Keratinocyte (primary cell): Measurements from ENCODE around the gene ARRDC4. TPM values are rescaled to one million over a fixed set of nuclear protein-coding genes. Genes with fewer than 3 reads are reported as not detected.

Experiments used
- DNase-seq: peaks from one replicate; pipeline ENCODE4 v3.0.0-alpha.2; 2011; ENCODE audit warnings: low read depth, missing footprints, low spot score
- FAIRE-seq: peaks from 2 replicates; lab custom pipeline; 2011; peaks lifted over from hg19 to GRCh38; lab: Jason Lieb, UNC
- H2AFZ ChIP-seq: 2 replicates; pipeline ENCODE4 v1.6.0; 2012; ENCODE audit warnings: low read length, control low read depth, inconsistent platforms; ENCODE audit not compliant: control insufficient read depth
- H3K27ac ChIP-seq: 2 replicates; pipeline ENCODE4 v1.5.1; 2011; ENCODE audit warnings: low read length; ENCODE audit not compliant: control insufficient read depth, insufficient read depth
- H3K27me3 ChIP-seq: 3 replicates; pipeline ENCODE4 v1.6.0; 2011; ENCODE audit warnings: low read length; ENCODE audit not compliant: control insufficient read depth, insufficient read depth; ENCODE audit errors: extremely low read depth
- H3K36me3 ChIP-seq, 2 experiments: 2 replicates in 1 of 2; 3 replicates in 1 of 2; pipeline ENCODE4 v1.5.1; 2011; ENCODE audit warnings: low read length in 2 of 2, mild to moderate bottlenecking in 1 of 2; ENCODE audit not compliant: control insufficient read depth in 2 of 2, insufficient read depth in 2 of 2; ENCODE audit errors: extremely low read depth in 1 of 2
- H3K4me1 ChIP-seq: 3 replicates; pipeline ENCODE4 v1.5.1; 2011; ENCODE audit warnings: low read length; ENCODE audit not compliant: control insufficient read depth, insufficient read depth; ENCODE audit errors: extremely low read depth
- H3K4me2 ChIP-seq: 3 replicates; pipeline ENCODE4 v1.6.0; 2011; ENCODE audit warnings: low read depth, low read length; ENCODE audit not compliant: control insufficient read depth, insufficient read depth; ENCODE audit errors: extremely low read depth
- H3K4me3 ChIP-seq, 3 experiments: fragments of 200-600 bp in 1 of 3; sonication (generic) in 1 of 3; 2 replicates in 2 of 3; 3 replicates in 1 of 3; pipeline ENCODE4 v1.5.1; 2011 to 2016; ENCODE audit warnings: low read length in 3 of 3, mild to moderate bottlenecking in 3 of 3, control low read depth in 2 of 3, inconsistent platforms in 1 of 3, low read depth in 1 of 3, mixed read lengths in 1 of 3, mixed run types in 1 of 3, moderate library complexity in 1 of 3; ENCODE audit not compliant: control insufficient read depth in 2 of 3, insufficient read depth in 2 of 3; ENCODE audit errors: extremely low read depth in 1 of 3
- H3K79me2 ChIP-seq: 2 replicates; pipeline ENCODE4 v1.6.0; 2012; ENCODE audit warnings: low read length; ENCODE audit not compliant: control insufficient read depth, insufficient read depth
- H3K9ac ChIP-seq: 3 replicates; pipeline ENCODE4 v1.6.0; 2011; ENCODE audit warnings: low read length; ENCODE audit not compliant: control insufficient read depth, insufficient read depth; ENCODE audit errors: extremely low read depth
- H3K9me1 ChIP-seq: 3 replicates; pipeline ENCODE4 v1.6.0; 2011; ENCODE audit warnings: low read length; ENCODE audit not compliant: control insufficient read depth, insufficient read depth; ENCODE audit errors: extremely low read depth
- H3K9me3 ChIP-seq: 2 replicates; pipeline ENCODE4 v1.5.1; 2012; ENCODE audit warnings: low read depth, low read length; ENCODE audit not compliant: control insufficient read depth
- H4K20me1 ChIP-seq: 3 replicates; pipeline ENCODE4 v1.6.0; 2011; ENCODE audit warnings: low read length; ENCODE audit not compliant: control insufficient read depth, insufficient read depth; ENCODE audit errors: extremely low read depth
- CTCF ChIP-seq, 3 experiments: IDR thresholded peaks in 1 of 3; conservative IDR thresholded peaks in 1 of 3; optimal IDR thresholded peaks in 1 of 3; 2 replicates in 2 of 3; 3 replicates in 1 of 3; pipeline versions ENCODE3 to v1.5.1; 2011; ENCODE audit warnings: low read length in 3 of 3, mild to moderate bottlenecking in 3 of 3, moderate library complexity in 2 of 3, control low read depth in 1 of 3, inconsistent platforms in 1 of 3; ENCODE audit not compliant: insufficient read depth in 2 of 3; ENCODE audit errors: extremely low read depth in 1 of 3
- EZH2 ChIP-seq: IDR thresholded peaks from one replicate; pipeline ENCODE4 v1.6.1; 2012; ENCODE audit warnings: inconsistent platforms, mild to moderate bottlenecking, low read length, moderate library complexity
- dilution Hi-C: fragments of 300-500 bp; cut with MboI; formaldehyde crosslinking; loops from one replicate; pipeline ENCODE4 v1.7.0; 2020; ENCODE audit warnings: low sequenced_read_pairs; ENCODE audit not compliant: extremely low pct_ligation_motif_present
- polyA plus RNA-seq, 5 experiments: library from polyadenylated mRNA; depleted of rRNA in 3 of 5; stranded (reverse) in 3 of 5; stranded (forward) in 1 of 5; unstranded in 1 of 5; fragments of >200 nt; gene quantifications; 1 replicate in 1 of 5; 2 replicates in 3 of 5; 3 replicates in 1 of 5; pipeline versions ENCODE4 v1.2.1 to v1.2.3, GENCODE V29; 2011 to 2012; ENCODE audit warnings: missing spikeins in 2 of 5, low read depth in 1 of 5, low replicate concordance in 1 of 5

Gene ARRDC4
- polyA plus RNA-seq, 1 donor (not counting 4 experiments of a cell fraction or from before 2014, with no cell fraction given) = 34.6 TPM

GRCh38 chr15:97986781-97987180 lies 26.3 kb downstream of the ARRDC4 start:
- Histone ChIP-seq H3K36me3 (no peaks in the 10 kb centered on the region), H3K79me2 (no peaks in the 10 kb centered on the region), H3K9me3 (peaks cover 2% of the 10 kb centered on the region), H2AFZ (no peak overlapping the region), H3K9me1 (no peaks in the 10 kb centered on the region), H3K4me1 (peaks cover 7% of the 10 kb centered on the region), H3K4me2 (no peak overlapping the region), H3K4me3 (no peak overlapping the region), H3K9ac (no peak overlapping the region), H3K27ac (no peak overlapping the region), H3K27me3 (no peaks in the 10 kb centered on the region), H4K20me1 (no peaks in the 10 kb centered on the region)
- dilution Hi-C loops = no loop called here
- no peak for TF ChIP-seq CTCF (optimal IDR thresholded peaks at IDR 0.05 in 1 of 3, IDR thresholded peaks at IDR 0.05 in 1 of 3, conservative IDR thresholded peaks at IDR 0.05 in 1 of 3; ENCODE audit: extremely low read depth in 1 of 3, insufficient read depth in 2 of 3, low read length in 3 of 3)
- TF ChIP-seq EZH2 = no peak
- DNase-seq (no peak), FAIRE-seq (no peak)

GRCh38 chr15:97989299-97989698 lies 28.8 kb downstream of the ARRDC4 start:
- Histone ChIP-seq H3K79me2 (no peaks in the 10 kb centered on the region), H3K4me1 (peaks cover 17% of the 10 kb centered on the region), H2AFZ (peak overlapping the region; percentile 32), H3K4me3 (no peak overlapping the region), H3K9ac (no peak overlapping the region), H3K36me3 (no peaks in the 10 kb centered on the region), H4K20me1 (no peaks in the 10 kb centered on the region), H3K27ac (no peak overlapping the region), H3K4me2 (peak overlapping the region; percentile 4), H3K9me1 (no peaks in the 10 kb centered on the region), H3K27me3 (no peaks in the 10 kb centered on the region), H3K9me3 (peaks cover 2% of the 10 kb centered on the region)
- FAIRE-seq (peak; percentile 92), DNase-seq (no peak)
- dilution Hi-C loops = no loop called here
- no peak for TF ChIP-seq EZH2
- TF ChIP-seq CTCF (optimal IDR thresholded peaks at IDR 0.05 in 1 of 3, IDR thresholded peaks at IDR 0.05 in 1 of 3, conservative IDR thresholded peaks at IDR 0.05 in 1 of 3; ENCODE audit: extremely low read depth in 1 of 3, insufficient read depth in 2 of 3, low read length in 3 of 3) = no peak
